Fibroblast of lung (primary cell): ENCODE measurements around the gene CNNM1. TPM values are rescaled to one million over a fixed set of nuclear protein-coding genes. Genes with fewer than 3 reads are reported as not detected.

ENCODE experiments used
- DNase-seq, 2 donors: peaks; one replicate each; pipeline versions ENCODE4 v3.0.0 to v3.0.0-alpha.2; 2010; ENCODE audit warnings: low read depth in 2 of 2
- H2AFZ ChIP-seq: 2 replicates; pipeline ENCODE4 v1.5.1; 2012; ENCODE audit warnings: low read length, control low read depth, inconsistent platforms
- H3K27ac ChIP-seq: 2 replicates; pipeline ENCODE4 v1.5.1; 2011; ENCODE audit warnings: low read length, control low read depth; ENCODE audit not compliant: insufficient read depth
- H3K27me3 ChIP-seq: 2 replicates; pipeline ENCODE4 v1.5.1; 2011; ENCODE audit warnings: mild to moderate bottlenecking, low read length; ENCODE audit not compliant: control insufficient read depth, insufficient read depth
- H3K36me3 ChIP-seq: 2 replicates; pipeline ENCODE4 v1.5.1; 2011; ENCODE audit warnings: low read length; ENCODE audit not compliant: control insufficient read depth, insufficient read depth
- H3K4me1 ChIP-seq: 2 replicates; pipeline ENCODE4 v1.5.1; 2011; ENCODE audit warnings: low read length; ENCODE audit not compliant: control insufficient read depth, insufficient read depth; ENCODE audit errors: extremely low read depth
- H3K4me2 ChIP-seq: 2 replicates; pipeline ENCODE4 v1.5.1; 2011; ENCODE audit warnings: low read length, control low read depth; ENCODE audit not compliant: insufficient read depth; ENCODE audit errors: extremely low read depth
- H3K4me3 ChIP-seq, 4 experiments: fragments of 200-600 bp in 1 of 4; sonication (generic) in 1 of 4; replicated peaks in 1 of 4; 2 replicates each; pipeline ENCODE4 v1.5.1; 2011 to 2016; ENCODE audit warnings: low read length in 4 of 4, low read depth in 3 of 4, mild to moderate bottlenecking in 3 of 4, control low read depth in 2 of 4, inconsistent platforms in 1 of 4, mixed read lengths in 1 of 4; ENCODE audit not compliant: insufficient read depth in 1 of 4; ENCODE audit errors: control extremely low read depth in 1 of 4
- H3K79me2 ChIP-seq: 2 replicates; pipeline ENCODE4 v1.5.1; 2012; ENCODE audit warnings: mild to moderate bottlenecking, low read length, inconsistent platforms; ENCODE audit not compliant: control insufficient read depth, insufficient read depth
- H3K9ac ChIP-seq: 2 replicates; pipeline ENCODE4 v1.5.1; 2011; ENCODE audit warnings: mild to moderate bottlenecking, low read length, control low read depth; ENCODE audit not compliant: insufficient read depth
- H3K9me3 ChIP-seq: 2 replicates; pipeline ENCODE4 v1.5.1; 2012; ENCODE audit warnings: low read depth, low read length; ENCODE audit not compliant: control insufficient read depth, insufficient read depth
- H4K20me1 ChIP-seq: 2 replicates; pipeline ENCODE4 v1.5.1; 2011; ENCODE audit warnings: low read length; ENCODE audit not compliant: control insufficient read depth, insufficient read depth; ENCODE audit errors: extremely low read depth
- EZH2 ChIP-seq: IDR thresholded peaks from 2 replicates; pipeline ENCODE4 v1.5.1; 2012; ENCODE audit warnings: low read length, control low read depth, mild to moderate bottlenecking; ENCODE audit errors: missing control alignments
- polyA plus RNA-seq, 2 donors: library from polyadenylated mRNA; depleted of rRNA in 1 of 2; stranded (reverse) in 1 of 2; unstranded in 1 of 2; fragments of >200 nt; gene quantifications; 2 replicates each; pipeline ENCODE4 v1.2.1, GENCODE V29; 2011 to 2012; ENCODE audit warnings: missing spikeins in 1 of 2
- total RNA-seq: library from RNA; depleted of rRNA; stranded (reverse); fragments of >200 nt; gene quantifications from 2 replicates; pipeline ENCODE4 v1.2.1, GENCODE V29; 2014
- TF ChIP-seq, protein P1 (sequence below), 2 donors: IDR thresholded peaks in 1 of 2; conservative IDR thresholded peaks in 1 of 2; 1 replicate in 1 of 2; 2 replicates in 1 of 2; pipeline ENCODE4 v1.5.1; 2011 to 2012; ENCODE audit warnings: low read length in 2 of 2, control low read depth in 1 of 2, inconsistent platforms in 1 of 2, low read depth in 1 of 2, mild to moderate bottlenecking in 1 of 2

Gene CNNM1
- total and polyA plus RNA-seq, 2 donors (not counting 1 experiment from before 2014, with no cell fraction given): 0.20 to 0.66 TPM

GRCh38 chr10:99410146-99410545 is 81.0 kb downstream of the CNNM1 start:
- TF ChIP-seq, protein P1, sequence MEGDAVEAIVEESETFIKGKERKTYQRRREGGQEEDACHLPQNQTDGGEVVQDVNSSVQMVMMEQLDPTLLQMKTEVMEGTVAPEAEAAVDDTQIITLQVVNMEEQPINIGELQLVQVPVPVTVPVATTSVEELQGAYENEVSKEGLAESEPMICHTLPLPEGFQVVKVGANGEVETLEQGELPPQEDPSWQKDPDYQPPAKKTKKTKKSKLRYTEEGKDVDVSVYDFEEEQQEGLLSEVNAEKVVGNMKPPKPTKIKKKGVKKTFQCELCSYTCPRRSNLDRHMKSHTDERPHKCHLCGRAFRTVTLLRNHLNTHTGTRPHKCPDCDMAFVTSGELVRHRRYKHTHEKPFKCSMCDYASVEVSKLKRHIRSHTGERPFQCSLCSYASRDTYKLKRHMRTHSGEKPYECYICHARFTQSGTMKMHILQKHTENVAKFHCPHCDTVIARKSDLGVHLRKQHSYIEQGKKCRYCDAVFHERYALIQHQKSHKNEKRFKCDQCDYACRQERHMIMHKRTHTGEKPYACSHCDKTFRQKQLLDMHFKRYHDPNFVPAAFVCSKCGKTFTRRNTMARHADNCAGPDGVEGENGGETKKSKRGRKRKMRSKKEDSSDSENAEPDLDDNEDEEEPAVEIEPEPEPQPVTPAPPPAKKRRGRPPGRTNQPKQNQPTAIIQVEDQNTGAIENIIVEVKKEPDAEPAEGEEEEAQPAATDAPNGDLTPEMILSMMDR (conservative IDR thresholded peaks at IDR 0.05 in 1 of 2, IDR thresholded peaks at IDR 0.05 in 1 of 2; ENCODE audit: low read depth in 1 of 2, low read length in 2 of 2): no peak
- TF ChIP-seq EZH2: no peak
- H3K4me2 ChIP-seq: no peak overlapping the region

GRCh38 chr10:99410876-99411275 is 81.7 kb downstream of the CNNM1 start:
- H3K79me2 ChIP-seq: no peaks in the 10 kb centered on the region
- H4K20me1 ChIP-seq: no peaks in the 10 kb centered on the region
- H3K4me2 ChIP-seq: no peak overlapping the region
- no peak overlapping the region for H3K27ac ChIP-seq
- H3K27me3 ChIP-seq: no peaks in the 10 kb centered on the region
- no peak for DNase-seq
- H3K4me3 ChIP-seq: no peak overlapping the region
- H3K4me1 ChIP-seq: no peaks in the 10 kb centered on the region
- no peak for TF ChIP-seq EZH2
- TF ChIP-seq, protein P1 (conservative IDR thresholded peaks at IDR 0.05 in 1 of 2, IDR thresholded peaks at IDR 0.05 in 1 of 2; ENCODE audit: low read depth in 1 of 2, low read length in 2 of 2): no peak
- no peak overlapping the region for H3K9ac ChIP-seq
- H3K9me3 ChIP-seq: no peaks in the 10 kb centered on the region
- H2AFZ ChIP-seq: no peak overlapping the region
- no peaks in the 10 kb centered on the region for H3K36me3 ChIP-seq

More at GRCh38 chr10:99410146-99410545, 81.0 kb downstream of the CNNM1 start:
- Histone ChIP-seq H3K36me3 (no peaks in the 10 kb centered on the region), H2AFZ (no peak overlapping the region), H4K20me1 (no peaks in the 10 kb centered on the region), H3K27ac (no peak overlapping the region), H3K79me2 (no peaks in the 10 kb centered on the region), H3K4me3 (no peak overlapping the region), H3K4me1 (no peaks in the 10 kb centered on the region), H3K9ac (no peak overlapping the region), H3K27me3 (no peaks in the 10 kb centered on the region), H3K9me3 (no peaks in the 10 kb centered on the region)
- DNase-seq: no peak

GRCh38 chr10:99411546-99411945 is 82.4 kb downstream of the CNNM1 start:
- Histone ChIP-seq H3K9ac (no peak overlapping the region), H3K27ac (no peak overlapping the region)

More at GRCh38 chr10:99411546-99411945, 82.4 kb downstream of the CNNM1 start:
- TF ChIP-seq, protein P1 (conservative IDR thresholded peaks at IDR 0.05 in 1 of 2, IDR thresholded peaks at IDR 0.05 in 1 of 2; ENCODE audit: low read depth in 1 of 2, low read length in 2 of 2): no peak
- TF ChIP-seq EZH2: no peak
- H3K27me3 ChIP-seq: no peaks in the 10 kb centered on the region
- no peak overlapping the region for H2AFZ ChIP-seq
- H4K20me1 ChIP-seq: no peaks in the 10 kb centered on the region
- H3K4me3 ChIP-seq: no peak overlapping the region
- no peaks in the 10 kb centered on the region for H3K4me1 ChIP-seq
- no peaks in the 10 kb centered on the region for H3K36me3 ChIP-seq
- H3K79me2 ChIP-seq: no peaks in the 10 kb centered on the region
- DNase-seq: no peak
- H3K9me3 ChIP-seq: no peaks in the 10 kb centered on the region
- H3K4me2 ChIP-seq: no peak overlapping the region
